HCT116 (cell line): ENCODE data around the gene RPE65. TPM values are rescaled to one million over a fixed set of nuclear protein-coding genes. Genes with fewer than 3 reads are reported as not detected.

Source experiments
- ATAC-seq: fragments of 200-7000 bp; cut with Tn5 transposase; 2 replicates; pipeline ENCODE4 v1.9.1; 2020; ENCODE audit warnings: mild to moderate bottlenecking, moderate library complexity
- BruUV-seq: library from RNA; stranded (reverse); fragments of 400-500 nt; replicated peaks from 2 replicates; lab custom pipeline; 2021; lab: Mats Ljungman, UMichigan
- CTCF ChIA-PET: fragments of 300-600 bp; sonication (Branson Sonifier 250); formaldehyde crosslinking; loops from one replicate; lab custom pipeline; 2021; ENCODE audit warnings: antibody characterized with exemption; lab: Charles Lee
- POLR2A ChIA-PET: fragments of 300-600, 350-600 bp; sonication (Branson Sonifier 250); formaldehyde crosslinking; loops from one replicate; lab custom pipeline; 2021; ENCODE audit warnings: antibody characterized with exemption; lab: Charles Lee
- RAD21 ChIA-PET, 2 experiments: fragments of 300-600 bp; sonication (Branson Sonifier 250); formaldehyde crosslinking; loops; one replicate each; lab custom pipeline; 2023; ENCODE audit warnings: low total read pairs in 2 of 2; ENCODE audit not compliant: uncharacterized antibody in 2 of 2, unreplicated experiment in 2 of 2, low non-redundant PET in 1 of 2; lab: Charles Lee
- DNase-seq: peaks from one replicate; pipeline ENCODE4 v3.0.0-alpha.2; 2010; ENCODE audit warnings: low read depth, low spot score
- H2AFZ ChIP-seq: fragments of 200-600 bp; shearing (Covaris generic), sonication (generic); 2 replicates; pipeline ENCODE4 v1.6.1; 2017; ENCODE audit warnings: low read depth, mixed run types, mixed read lengths, antibody characterized with exemption, low read length; ENCODE audit not compliant: poor library complexity, severe bottlenecking
- H3K27ac ChIP-seq: 2 replicates; pipeline ENCODE4 v1.5.1; 2012; ENCODE audit warnings: low read depth, low read length
- H3K27me3 ChIP-seq: fragments of 200-600 bp; sonication (generic); 2 replicates; pipeline ENCODE4 v1.6.1; 2016; ENCODE audit warnings: mixed run types, low read length, mixed read lengths; ENCODE audit not compliant: insufficient read depth
- H3K36me3 ChIP-seq, 2 experiments: fragments of 200-500 bp in 1 of 2; fragments of 200-600 bp in 1 of 2; sonication (Bioruptor generic) in 1 of 2; sonication (generic) in 1 of 2; 2 replicates each; pipeline versions ENCODE4 v1.5.1 to v1.6.1; 2014 to 2016; ENCODE audit warnings: low read length in 2 of 2, inconsistent platforms in 1 of 2, mixed read lengths in 1 of 2, mixed run types in 1 of 2; ENCODE audit not compliant: insufficient read depth in 2 of 2, control insufficient read depth in 1 of 2
- H3K4me1 ChIP-seq, 2 experiments: fragments of 200-600 bp in 1 of 2; sonication (generic) in 1 of 2; 2 replicates each; pipeline versions ENCODE4 v1.5.1 to v1.6.1; 2012 to 2017; ENCODE audit warnings: low read length in 2 of 2, inconsistent platforms in 1 of 2, mild to moderate bottlenecking in 1 of 2, mixed read lengths in 1 of 2, mixed run types in 1 of 2, moderate library complexity in 1 of 2; ENCODE audit not compliant: insufficient read depth in 2 of 2, control insufficient read depth in 1 of 2
- H3K4me2 ChIP-seq: fragments of 200-600 bp; sonication (generic); 2 replicates; pipeline ENCODE4 v1.6.1; 2017; ENCODE audit warnings: mixed run types, low read length, mixed read lengths
- H3K4me3 ChIP-seq, 2 experiments: fragments of 200-600 bp in 1 of 2; sonication (generic) in 1 of 2; replicated peaks in 1 of 2; 2 replicates each; pipeline ENCODE4 v1.5.1; 2011 to 2016; ENCODE audit warnings: low read length in 2 of 2, control low read depth in 1 of 2, low read depth in 1 of 2, mild to moderate bottlenecking in 1 of 2, mixed read lengths in 1 of 2, mixed run types in 1 of 2
- H3K79me2 ChIP-seq: fragments of 200-600 bp; sonication (generic); 2 replicates; pipeline ENCODE4 v1.6.1; 2017; ENCODE audit warnings: mild to moderate bottlenecking, mixed run types, low read length, moderate library complexity, mixed read lengths; ENCODE audit not compliant: insufficient read depth
- H3K9ac ChIP-seq: fragments of 200-600 bp; sonication (generic); 2 replicates; pipeline ENCODE4 v1.6.1; 2016; ENCODE audit warnings: low read length, mixed read lengths
- H3K9me2 ChIP-seq: fragments of 200-600 bp; sonication (generic), shearing (Covaris generic); 2 replicates; pipeline ENCODE4 v1.6.1; 2017; ENCODE audit warnings: mixed run types, mild to moderate bottlenecking, moderate library complexity; ENCODE audit not compliant: insufficient read depth
- H3K9me3 ChIP-seq, 2 experiments: fragments of 200-500 bp in 1 of 2; fragments of 200-600 bp in 1 of 2; sonication (Bioruptor generic) in 1 of 2; sonication (generic) in 1 of 2; 2 replicates each; pipeline ENCODE4 v1.6.1; 2014 to 2017; ENCODE audit warnings: low read length in 2 of 2, mixed read lengths in 2 of 2, inconsistent platforms in 1 of 2, low read depth in 1 of 2, mild to moderate bottlenecking in 1 of 2, mixed run types in 1 of 2, moderate library complexity in 1 of 2; ENCODE audit not compliant: control insufficient read depth in 1 of 2, insufficient read depth in 1 of 2
- H4K20me1 ChIP-seq: fragments of 200-600 bp; sonication (generic), shearing (Covaris generic); 2 replicates; pipeline ENCODE4 v1.6.1; 2017; ENCODE audit warnings: mixed run types, mild to moderate bottlenecking, moderate library complexity; ENCODE audit not compliant: insufficient read depth
- CBX3 ChIP-seq: IDR thresholded peaks from 2 replicates; pipeline ENCODE4 v1.6.1; 2012; ENCODE audit warnings: low read depth
- CEBPB ChIP-seq: IDR thresholded peaks from 2 replicates; pipeline ENCODE4 v1.6.1; 2012; ENCODE audit warnings: low read depth
- EGR1 ChIP-seq: IDR thresholded peaks from 2 replicates; pipeline ENCODE4 v1.6.1; 2012; ENCODE audit warnings: low read depth
- ELF1 ChIP-seq: IDR thresholded peaks from 2 replicates; pipeline ENCODE4 v1.6.1; 2012; ENCODE audit warnings: low read depth, borderline replicate concordance
- EZH2 ChIP-seq: fragments of 200-600 bp; sonication (generic); IDR thresholded peaks from 2 replicates; pipeline ENCODE4 v1.6.1; 2017; ENCODE audit warnings: antibody characterized with exemption, mixed run types
- EZH2phosphoT487 ChIP-seq: fragments of 200-600 bp; IDR thresholded peaks from 2 replicates; pipeline ENCODE4 v1.6.1; 2018; ENCODE audit warnings: antibody characterized with exemption, borderline replicate concordance
- FOSL1 ChIP-seq: IDR thresholded peaks from 2 replicates; pipeline ENCODE4 v1.6.1; 2012; ENCODE audit warnings: low read depth
- POLR2A ChIP-seq: IDR thresholded peaks from 2 replicates; pipeline ENCODE4 v1.7.0; 2011; ENCODE audit warnings: borderline replicate concordance; ENCODE audit not compliant: insufficient read depth, insufficient read length; ENCODE audit errors: extremely low read depth
- POLR2AphosphoS5 ChIP-seq: IDR thresholded peaks from 2 replicates; pipeline ENCODE4 v1.6.1; 2011; ENCODE audit warnings: mild to moderate bottlenecking, low read depth, low read length, moderate library complexity
- RAD21 ChIP-seq: IDR thresholded peaks from 2 replicates; pipeline ENCODE4 v1.6.1; 2012; ENCODE audit warnings: low read depth, mild to moderate bottlenecking
- REST ChIP-seq: IDR thresholded peaks from 2 replicates; pipeline ENCODE4 v1.6.1; 2012; ENCODE audit warnings: low read depth
- SRF ChIP-seq: IDR thresholded peaks from 2 replicates; pipeline ENCODE4 v1.6.1; 2012; ENCODE audit warnings: low read depth
- TCF7L2 ChIP-seq: IDR thresholded peaks from 2 replicates; pipeline ENCODE4 v1.7.0; 2011; ENCODE audit warnings: borderline replicate concordance, inconsistent platforms; ENCODE audit not compliant: insufficient read depth, insufficient read length; ENCODE audit errors: extremely low read depth
- YY1 ChIP-seq: IDR thresholded peaks from 2 replicates; pipeline ENCODE4 v1.6.1; 2011; ENCODE audit warnings: low read length, low read depth, moderate library complexity, mild to moderate bottlenecking; ENCODE audit not compliant: insufficient replicate concordance; ENCODE audit errors: extremely low read depth
- ZNF274 ChIP-seq: fragments of 200-500 bp; sonication (Bioruptor generic); IDR thresholded peaks from 2 replicates; pipeline ENCODE4 v1.6.1; 2014; ENCODE audit warnings: mild to moderate bottlenecking, low read depth, low read length, inconsistent platforms
- intact Hi-C: fragments of 100-400 bp; cut with micrococcal nuclease; formaldehyde crosslinking; loops from 2 replicates; pipeline ENCODE4 v1.10.0; 2022
- total RNA-seq: library from RNA; stranded (reverse); gene quantifications from one replicate; pipeline ENCODE4 v1.2.1, GENCODE V29; 2021; ENCODE audit not compliant: unreplicated experiment
- TF ChIP-seq, protein P1 (sequence below): IDR thresholded peaks from 2 replicates; pipeline ENCODE4 v1.6.1; 2012

The RPE65 gene
- total RNA-seq, 1 experiment from 2014 or later = not detected

GRCh38 chr1:68485431-68486022 is 35.8 kb upstream of the RPE65 start:
- Histone ChIP-seq H3K27me3 (no peaks in the 10 kb centered on the region), H3K27ac (no peak overlapping the region), H3K4me2 (no peak overlapping the region), H3K9me2 (no peaks in the 10 kb centered on the region), H3K4me3 (no peak overlapping the region), H3K4me1 (no peaks in the 10 kb centered on the region), H3K9me3 (no peaks in the 10 kb centered on the region), H3K79me2 (peaks cover 51% of the 10 kb centered on the region), H3K9ac (no peak overlapping the region), H2AFZ (no peak overlapping the region), H3K36me3 (peaks cover 57 to 59% of the 10 kb centered on the region in 2 experiments), H4K20me1 (no peaks in the 10 kb centered on the region)
- ChIA-PET POLR2A (no interaction called here), CTCF (interaction anchor here (1.3 kb wide), 1 partner anchor 15 kb away, joined by 4 read pairs; no protein-coding TSS in a partner anchor), RAD21 (no interaction called here)
- DNase-seq (no peak), ATAC-seq (no peak)
- BruUV-seq = no TSS peak
- TF ChIP-seq RAD21 = no peak
- no peak for TF ChIP-seq POLR2A
- TF ChIP-seq SRF = no peak
- no peak for TF ChIP-seq EZH2
- intact Hi-C loops = no loop called here

DNA sequence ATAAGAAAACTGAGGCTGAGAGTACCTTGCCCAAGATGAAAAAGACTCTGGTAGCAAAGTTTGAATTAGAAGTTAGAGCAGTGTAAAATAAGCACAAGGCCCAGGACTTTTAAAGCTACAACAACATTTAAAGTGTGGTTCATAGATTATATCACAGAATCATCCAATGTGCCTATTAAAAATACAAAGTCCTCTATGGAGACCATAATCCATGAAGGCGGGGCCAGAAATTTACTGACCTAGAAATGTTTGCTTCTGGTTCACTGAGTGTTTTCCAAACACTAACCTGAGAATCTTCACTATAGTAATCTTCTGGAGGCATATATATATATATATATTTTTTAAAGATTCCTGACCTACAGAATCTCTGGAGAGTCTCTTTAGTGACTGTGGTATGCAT is 34.9 kb upstream of the RPE65 start:
- no peak overlapping the region for H2AFZ ChIP-seq
- H3K9ac ChIP-seq = no peak overlapping the region
- ChIA-PET RAD21 (no interaction called here), CTCF (interaction anchor here (1.3 kb wide), 1 partner anchor 14 kb away, joined by 4 read pairs; no protein-coding TSS in a partner anchor), POLR2A (no interaction called here)
- H4K20me1 ChIP-seq = no peaks in the 10 kb centered on the region
- no TSS peak for BruUV-seq
- H3K36me3 ChIP-seq = peaks cover 56 to 63% of the 10 kb centered on the region in 2 experiments
- intact Hi-C loops = no loop called here
- DNase-seq (no peak), ATAC-seq (no peak)
- H3K4me1 ChIP-seq = no peaks in the 10 kb centered on the region
- H3K79me2 ChIP-seq = peaks cover 42% of the 10 kb centered on the region
- no peak overlapping the region for H3K4me3 ChIP-seq
- no peak overlapping the region for H3K27ac ChIP-seq
- H3K4me2 ChIP-seq = no peak overlapping the region
- H3K9me3 ChIP-seq = no peaks in the 10 kb centered on the region
- no peaks in the 10 kb centered on the region for H3K27me3 ChIP-seq
- no peaks in the 10 kb centered on the region for H3K9me2 ChIP-seq
- TF ChIP-seq YY1 = no peak
- no peak for TF ChIP-seq POLR2AphosphoS5
- no peak for TF ChIP-seq EGR1
- TF ChIP-seq CEBPB = no peak
- TF ChIP-seq CBX3 = no peak
- no peak for TF ChIP-seq FOSL1
- no peak for TF ChIP-seq REST
- TF ChIP-seq, protein P1, sequence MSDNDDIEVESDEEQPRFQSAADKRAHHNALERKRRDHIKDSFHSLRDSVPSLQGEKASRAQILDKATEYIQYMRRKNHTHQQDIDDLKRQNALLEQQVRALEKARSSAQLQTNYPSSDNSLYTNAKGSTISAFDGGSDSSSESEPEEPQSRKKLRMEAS = no peak
- no peak for TF ChIP-seq ZNF274
- no peak for TF ChIP-seq EZH2phosphoT487
- no peak for TF ChIP-seq TCF7L2
- no peak for TF ChIP-seq ELF1
